HepG2 (cell line): Measurements from ENCODE around the gene SLFN11. TPM values are rescaled to one million over a fixed set of nuclear protein-coding genes. Genes with fewer than 3 reads are reported as not detected.

Experiments used
- ATAC-seq: fragments of 200-7000 bp; cut with Tn5 transposase; 3 replicates; pipeline ENCODE4 v1.9.1; 2020; ENCODE audit warnings: mild to moderate bottlenecking, moderate library complexity
- BruUV-seq: library from RNA; stranded (reverse); fragments of 400-500 nt; replicated peaks from 2 replicates; lab custom pipeline; 2021; lab: Mats Ljungman, UMichigan
- CTCF ChIA-PET: fragments of 300-600 bp; formaldehyde crosslinking; extraction: SDS; loops from one replicate; lab custom pipeline; 2021; ENCODE audit warnings: low total read pairs, inconsistent platforms, low intra/inter-chr PET ratio; lab: Yijun Ruan, JAX
- POLR2A ChIA-PET: fragments of 350-600 bp; sonication (Branson Sonifier 250); formaldehyde crosslinking; loops from one replicate; lab custom pipeline; 2020; ENCODE audit warnings: antibody characterized with exemption, inconsistent platforms; lab: Yijun Ruan, JAX
- DNase-seq: peaks from one replicate; pipeline ENCODE4 v3.0.0-alpha.2; 2015; ENCODE audit warnings: low spot score
- FAIRE-seq: peaks from 3 replicates; lab custom pipeline; 2011; peaks lifted over from hg19 to GRCh38; lab: Jason Lieb, UNC
- H2AFZ ChIP-seq: one replicate; pipeline ENCODE4 v1.6.1; 2011; ENCODE audit warnings: low read length, inconsistent platforms
- H3K27ac ChIP-seq: fragments of 300-600 bp; 3 replicates; pipeline ENCODE4 v1.8.0; 2011; ENCODE audit warnings: mixed run types, mild to moderate bottlenecking, mixed read lengths, low read length, inconsistent platforms; ENCODE audit not compliant: insufficient read depth; ENCODE audit errors: extremely low read length
- H3K27me3 ChIP-seq, 2 experiments: fragments of 200-600 bp in 1 of 2; 2 replicates in 1 of 2; 3 replicates in 1 of 2; pipeline versions ENCODE4 v1.6.0 to v1.8.0; 2011; ENCODE audit warnings: low read length in 2 of 2, mild to moderate bottlenecking in 2 of 2, moderate library complexity in 2 of 2, inconsistent platforms in 1 of 2; ENCODE audit not compliant: insufficient read depth in 2 of 2, control insufficient read depth in 1 of 2
- H3K36me3 ChIP-seq, 2 experiments: fragments of 200-600 bp in 1 of 2; replicated peaks in 1 of 2; 2 replicates in 1 of 2; 3 replicates in 1 of 2; pipeline versions ENCODE4 v1.5.1 to v1.8.0; 2011; ENCODE audit warnings: low read length in 2 of 2, inconsistent platforms in 1 of 2; ENCODE audit not compliant: insufficient read depth in 2 of 2, control insufficient read depth in 1 of 2
- H3K4me1 ChIP-seq: 2 replicates; pipeline ENCODE4 v1.5.1; 2012; ENCODE audit warnings: low read length, inconsistent platforms; ENCODE audit not compliant: insufficient read depth
- H3K4me2 ChIP-seq: 2 replicates; pipeline ENCODE4 v1.6.0; 2011; ENCODE audit warnings: low read depth, low read length, inconsistent platforms
- H3K4me3 ChIP-seq, 3 experiments: fragments of 200-600 bp in 1 of 3; sonication (generic), shearing (Covaris generic) in 1 of 3; replicated peaks in 1 of 3; 2 replicates each; pipeline ENCODE4 v1.5.1; 2011 to 2016; ENCODE audit warnings: low read length in 3 of 3, inconsistent platforms in 2 of 3, low read depth in 2 of 3, mild to moderate bottlenecking in 2 of 3, control low read depth in 1 of 3, mixed read lengths in 1 of 3; ENCODE audit not compliant: insufficient read depth in 1 of 3
- H3K79me2 ChIP-seq: one replicate; pipeline ENCODE4 v1.6.1; 2011; ENCODE audit warnings: low read length, inconsistent platforms; ENCODE audit not compliant: insufficient read depth
- H3K9ac ChIP-seq: 2 replicates; pipeline ENCODE4 v1.6.0; 2011; ENCODE audit warnings: mild to moderate bottlenecking, low read depth, low read length, inconsistent platforms; ENCODE audit not compliant: insufficient read depth
- H3K9me3 ChIP-seq: 2 replicates; pipeline ENCODE4 v1.5.1; 2012; ENCODE audit warnings: mild to moderate bottlenecking, low read length
- H4K20me1 ChIP-seq: 2 replicates; pipeline ENCODE4 v1.6.0; 2011; ENCODE audit warnings: inconsistent platforms, mild to moderate bottlenecking, low read length, moderate library complexity; ENCODE audit not compliant: insufficient read depth
- ARNT ChIP-seq: fragments of 450-650 bp; IDR thresholded peaks from 2 replicates; pipeline ENCODE4 v1.6.1; 2017
- HES4 ChIP-seq: sonication (generic); formaldehyde crosslinking; IDR thresholded peaks from 2 replicates; pipeline ENCODE4 v1.9.0; 2021; ENCODE audit warnings: mild to moderate bottlenecking, missing genetic modification reagents, borderline replicate concordance
- HNRNPL ChIP-seq: fragments of 200-400 bp; formaldehyde crosslinking; IDR thresholded peaks from 2 replicates; pipeline ENCODE4 v1.6.1; 2017; ENCODE audit warnings: mild to moderate bottlenecking, low read depth, low read length
- SMC3 ChIP-seq: IDR thresholded peaks from 2 replicates; pipeline ENCODE4 v1.6.1; 2011; ENCODE audit warnings: low read length, improper control_type of control experiment
- ZBTB39 ChIP-seq: sonication (generic); formaldehyde crosslinking; IDR thresholded peaks from 2 replicates; pipeline ENCODE4 v1.5.0; 2020; ENCODE audit warnings: missing genetic modification reagents
- WGBS: methylation state at CpG from one replicate; pipeline ENCODE4 v1.1.6; 2017; ENCODE audit warnings: low lambda C conversion rate; 5-methylcytosine and 5-hydroxymethylcytosine counted together
- in situ Hi-C: cut with HindIII; loops from 2 replicates; pipeline ENCODE4 v1.10.0; 2017; ENCODE audit warnings: low pct_unique_long_range_greater_than_20kb; ENCODE audit not compliant: extremely low pct_ligation_motif_present
- intact Hi-C: fragments of 100-400 bp; cut with micrococcal nuclease; formaldehyde crosslinking; loops from one replicate; pipeline ENCODE4 v1.10.0; 2022; ENCODE audit not compliant: unreplicated experiment
- polyA plus RNA-seq, 8 experiments: library from polyadenylated mRNA; depleted of rRNA in 3 of 8; stranded (reverse) in 7 of 8; unstranded in 1 of 8; fragments of >200 nt; fragmentation: Illumina TruSeq in 4 of 8; extraction: Trizol in 4 of 8; gene quantifications; 2 replicates each; pipeline versions ENCODE4 v1.2.1 to v1.2.3, GENCODE V29; 2011 to 2016; ENCODE audit warnings: low read depth in 4 of 8, missing spikeins in 1 of 8, mixed read lengths in 1 of 8; ENCODE audit not compliant: insufficient read depth in 1 of 8
- total RNA-seq, 5 experiments: library from RNA; depleted of rRNA; stranded (reverse); fragments of >200 nt; fragmentation: Illumina TruSeq; extraction: Trizol; gene quantifications; 2 replicates each; pipeline ENCODE4 v1.2.3, GENCODE V29; 2016; ENCODE audit warnings: low read depth in 1 of 5
- TF ChIP-seq, protein P1 (sequence below): sonication (generic); formaldehyde crosslinking; conservative IDR thresholded peaks from 2 replicates; pipeline ENCODE4 v1.4.0; 2020; ENCODE audit warnings: missing genetic modification reagents

Gene SLFN11
- total and polyA plus RNA-seq, 2 of the 13 experiments (the other 11 are each of a cell fraction or from before 2014, with no cell fraction given) = not detected

- H3K4me3 ChIP-seq = no peak overlapping the region
- no peak for DNase-seq
- H3K9ac ChIP-seq = no peak overlapping the region
- in situ Hi-C loops = no loop called here
- no TSS peak for BruUV-seq
- H3K27me3 ChIP-seq = peaks cover 0 to 6% of the 10 kb centered on the region in 2 experiments; a peak in 1 of 5 replicates
- intact Hi-C loops = no loop called here
- H3K27ac ChIP-seq = no peak overlapping the region
- no peaks in the 10 kb centered on the region for H3K36me3 ChIP-seq
- CTCF ChIA-PET = no interaction called here
- POLR2A ChIA-PET = no interaction called here
- ATAC-seq = no peak
- WGBS = 4% methylated on average over 4 of the region's 4 CpGs
- no peaks in the 10 kb centered on the region for H3K4me1 ChIP-seq
- no peak for FAIRE-seq
- TF ChIP-seq ARNT = no peak
- no peak for TF ChIP-seq HES4 (CRISPR knock-in tag)
- no peak for TF ChIP-seq HNRNPL
- no peak for TF ChIP-seq SMC3
- TF ChIP-seq ZBTB39 (CRISPR knock-in tag) = no peak
- TF ChIP-seq, protein P1, sequence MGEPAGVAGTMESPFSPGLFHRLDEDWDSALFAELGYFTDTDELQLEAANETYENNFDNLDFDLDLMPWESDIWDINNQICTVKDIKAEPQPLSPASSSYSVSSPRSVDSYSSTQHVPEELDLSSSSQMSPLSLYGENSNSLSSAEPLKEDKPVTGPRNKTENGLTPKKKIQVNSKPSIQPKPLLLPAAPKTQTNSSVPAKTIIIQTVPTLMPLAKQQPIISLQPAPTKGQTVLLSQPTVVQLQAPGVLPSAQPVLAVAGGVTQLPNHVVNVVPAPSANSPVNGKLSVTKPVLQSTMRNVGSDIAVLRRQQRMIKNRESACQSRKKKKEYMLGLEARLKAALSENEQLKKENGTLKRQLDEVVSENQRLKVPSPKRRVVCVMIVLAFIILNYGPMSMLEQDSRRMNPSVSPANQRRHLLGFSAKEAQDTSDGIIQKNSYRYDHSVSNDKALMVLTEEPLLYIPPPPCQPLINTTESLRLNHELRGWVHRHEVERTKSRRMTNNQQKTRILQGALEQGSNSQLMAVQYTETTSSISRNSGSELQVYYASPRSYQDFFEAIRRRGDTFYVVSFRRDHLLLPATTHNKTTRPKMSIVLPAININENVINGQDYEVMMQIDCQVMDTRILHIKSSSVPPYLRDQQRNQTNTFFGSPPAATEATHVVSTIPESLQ = no peak
- H3K4me2 ChIP-seq = no peak overlapping the region
- no peaks in the 10 kb centered on the region for H3K79me2 ChIP-seq
- no peaks in the 10 kb centered on the region for H4K20me1 ChIP-seq
- H3K9me3 ChIP-seq = no peaks in the 10 kb centered on the region
- no peak overlapping the region for H2AFZ ChIP-seq
Observed at GRCh38 chr17:35368081-35368830, 5.2 kb downstream of the SLFN11 start.
